ENCODE measurements around the gene FOXP4.

FOXP4 gene

GRCh38 chr6:41538556-41539182 is 7.5 kb upstream of the FOXP4 start:
- in situ Hi-C loops (cut with MboI; ENCODE audit: low sequenced_read_pairs, unreplicated experiment): no loop called here
- no peak for TF ChIP-seq CTCF (IDR thresholded peaks at IDR 0.05; ENCODE audit: borderline replicate concordance, control extremely low read depth, extremely low read depth, insufficient read depth, missing control alignments)
- DNase-seq (ENCODE audit: low spot score): no peak

- no peak for TF ChIP-seq CTCF (IDR thresholded peaks at IDR 0.05; ENCODE audit: borderline replicate concordance, control extremely low read depth, extremely low read depth, insufficient read depth, missing control alignments)
- in situ Hi-C loops (cut with MboI; ENCODE audit: low sequenced_read_pairs, unreplicated experiment): no loop called here
- DNase-seq (ENCODE audit: low spot score): no peak
These were observed 7.0 kb upstream of the FOXP4 start for GRCh38 chr6:41539204-41539603.

- in situ Hi-C loops (cut with MboI; ENCODE audit: low sequenced_read_pairs, unreplicated experiment): no loop called here
- DNase-seq (ENCODE audit: low spot score): no peak
- TF ChIP-seq CTCF (IDR thresholded peaks at IDR 0.05; ENCODE audit: borderline replicate concordance, control extremely low read depth, extremely low read depth, insufficient read depth, missing control alignments): no peak
These were observed 4.8 kb upstream of the FOXP4 start for GRCh38 chr6:41541364-41541763.

GRCh38 chr6:41543087-41543486 is 3.1 kb upstream of the FOXP4 start:
- in situ Hi-C loops (cut with MboI; ENCODE audit: low sequenced_read_pairs, unreplicated experiment): no loop called here
- DNase-seq (ENCODE audit: low spot score): no peak
- no peak for TF ChIP-seq CTCF (IDR thresholded peaks at IDR 0.05; ENCODE audit: borderline replicate concordance, control extremely low read depth, extremely low read depth, insufficient read depth, missing control alignments)

GRCh38 chr6:41545247-41545702 is 906 bp upstream of the FOXP4 start:
- no peak for DNase-seq (ENCODE audit: low spot score)
- no peak for TF ChIP-seq CTCF (IDR thresholded peaks at IDR 0.05; ENCODE audit: borderline replicate concordance, control extremely low read depth, extremely low read depth, insufficient read depth, missing control alignments)
- in situ Hi-C loops (cut with MboI; ENCODE audit: low sequenced_read_pairs, unreplicated experiment): no loop called here

- no peak for TF ChIP-seq CTCF (IDR thresholded peaks at IDR 0.05; ENCODE audit: borderline replicate concordance, control extremely low read depth, extremely low read depth, insufficient read depth, missing control alignments)
- no peak for DNase-seq (ENCODE audit: low spot score)
- in situ Hi-C loops (cut with MboI; ENCODE audit: low sequenced_read_pairs, unreplicated experiment): no loop called here
These were observed 289 bp downstream of the FOXP4 start for GRCh38 chr6:41546475-41546865.
